NCI-H187 (cell line): ENCODE data around the gene SDK1.
A peak's percentile ranks its signal among the peaks of the same experiment; 100 is the strongest.

Experiments
- DNase-seq, 2 experiments: peaks; one replicate each; lab custom pipeline; 2025; lab: John Stamatoyannopoulos, UW

Gene SDK1

GRCh38 chr7:4157651-4158050 lies 856.6 kb downstream of the SDK1 start:
- DNase-seq, result no peak

- DNase-seq, result no peak
These were observed 857.5 kb downstream of the SDK1 start for GRCh38 chr7:4158441-4159153.

GRCh38 chr7:4159154-4159501 lies 858.1 kb downstream of the SDK1 start:
- DNase-seq, result no peak

GRCh38 chr7:4159761-4160554 lies 858.9 kb downstream of the SDK1 start:
- no peak for DNase-seq

GRCh38 chr7:4162884-4163564 lies 862.0 kb downstream of the SDK1 start:
- DNase-seq, result no peak

- DNase-seq, result peak; percentile 15 to 31
These were observed 862.6 kb downstream of the SDK1 start for GRCh38 chr7:4163565-4164203.

- DNase-seq, result no peak
These were observed 863.5 kb downstream of the SDK1 start for GRCh38 chr7:4164556-4164955.

GRCh38 chr7:4166340-4166739 lies 865.3 kb downstream of the SDK1 start:
- no peak for DNase-seq

GRCh38 chr7:4166807-4167206 lies 865.8 kb downstream of the SDK1 start:
- no peak for DNase-seq

GRCh38 chr7:4167385-4167910 lies 866.4 kb downstream of the SDK1 start:
- no peak for DNase-seq

GRCh38 chr7:4168041-4168440 lies 867.0 kb downstream of the SDK1 start:
- no peak for DNase-seq

- DNase-seq, result no peak
These were observed 867.5 kb downstream of the SDK1 start for GRCh38 chr7:4168541-4168940.

GRCh38 chr7:4169455-4169854 lies 868.4 kb downstream of the SDK1 start:
- peak; percentile 38 to 73 for DNase-seq

GRCh38 chr7:4170997-4171786 lies 870.1 kb downstream of the SDK1 start:
- no peak for DNase-seq

GRCh38 chr7:4172883-4173282 lies 871.8 kb downstream of the SDK1 start:
- no peak for DNase-seq

- DNase-seq, result no peak
These were observed 872.6 kb downstream of the SDK1 start for GRCh38 chr7:4173615-4174014.

GRCh38 chr7:4174016-4174415 lies 873.0 kb downstream of the SDK1 start:
- DNase-seq, result no peak

- no peak for DNase-seq
These were observed 873.4 kb downstream of the SDK1 start for GRCh38 chr7:4174451-4174850.

GRCh38 chr7:4174884-4175283 lies 873.8 kb downstream of the SDK1 start:
- no peak for DNase-seq

GRCh38 chr7:4175346-4175973 lies 874.4 kb downstream of the SDK1 start:
- DNase-seq, result no peak

- DNase-seq, result no peak
These were observed 875.9 kb downstream of the SDK1 start for GRCh38 chr7:4177001-4177400.
